GM19193 (cell line): Measurements from ENCODE around the gene TSSK3.

Experiments used
- POLR2A ChIP-seq: IDR thresholded peaks from 4 replicates; pipeline ENCODE4 v1.6.1; 2011; ENCODE audit not compliant: insufficient read depth, insufficient read length; ENCODE audit errors: extremely low read depth

Gene TSSK3

GRCh38 chr1:32398401-32398800 is 36.1 kb downstream of the TSSK3 start:
- no peak for TF ChIP-seq POLR2A

GRCh38 chr1:32399843-32400242 is 37.5 kb downstream of the TSSK3 start:
- TF ChIP-seq POLR2A = no peak

GRCh38 chr1:32400876-32401631 is 38.7 kb downstream of the TSSK3 start:
- TF ChIP-seq POLR2A = no peak

- TF ChIP-seq POLR2A = no peak
Observed at GRCh38 chr1:32404946-32405345, 42.6 kb downstream of the TSSK3 start.

- TF ChIP-seq POLR2A = no peak
Observed at GRCh38 chr1:32405672-32406467, 43.5 kb downstream of the TSSK3 start.

GRCh38 chr1:32406629-32407111 is 44.3 kb downstream of the TSSK3 start:
- no peak for TF ChIP-seq POLR2A

GRCh38 chr1:32411261-32411660 is 48.9 kb downstream of the TSSK3 start:
- no peak for TF ChIP-seq POLR2A

- no peak for TF ChIP-seq POLR2A
Observed at GRCh38 chr1:32413507-32414185, 51.3 kb downstream of the TSSK3 start.
